AG09319 (cell line): ENCODE measurements around the gene ZSCAN5C.

Experiments used
- DNase-seq: peaks from one replicate; pipeline ENCODE4 v3.0.0-alpha.2; 2010; ENCODE audit warnings: low read depth; ENCODE audit errors: extremely low read depth
- CTCF ChIP-seq: IDR thresholded peaks from 2 replicates; pipeline ENCODE4 v1.5.1; 2011; ENCODE audit warnings: low read depth, mild to moderate bottlenecking, inconsistent platforms, low read length, moderate library complexity

ZSCAN5C gene

GRCh38 chr19:56253737-56254136 lies 51.7 kb downstream of the ZSCAN5C start:
- peak; percentile 39 for TF ChIP-seq CTCF
- peak; percentile 32 for DNase-seq

- DNase-seq = no peak
- TF ChIP-seq CTCF = no peak
Measured at GRCh38 chr19:56258272-56258671, 56.2 kb downstream of the ZSCAN5C start.
